ES-I3 (cell line): ENCODE results near the gene YARS2.

ENCODE experiments used
- H3K36me3 ChIP-seq: 2 replicates; pipeline ENCODE4 v1.6.1; 2013; ENCODE audit warnings: mild to moderate bottlenecking, low read length, control low read depth, moderate library complexity; ENCODE audit not compliant: insufficient read depth
- H3K4me1 ChIP-seq: 2 replicates; pipeline ENCODE4 v1.6.1; 2013; ENCODE audit warnings: mild to moderate bottlenecking, control low read depth, low read length; ENCODE audit not compliant: insufficient read depth
- H3K9ac ChIP-seq: 2 replicates; pipeline ENCODE4 v1.6.1; 2013; ENCODE audit warnings: low read depth, mild to moderate bottlenecking, low read length, moderate library complexity
- H3K9me3 ChIP-seq: 2 replicates; pipeline ENCODE4 v1.6.1; 2013; ENCODE audit warnings: mild to moderate bottlenecking, low read length, moderate library complexity; ENCODE audit not compliant: control insufficient read depth, insufficient read depth

Gene YARS2

GRCh38 chr12:32768518-32768917, 12.8 kb upstream of the YARS2 start:
- Histone ChIP-seq H3K9me3 (no peaks in the 10 kb centered on the region), H3K9ac (no peak overlapping the region), H3K4me1 (no peaks in the 10 kb centered on the region), H3K36me3 (no peaks in the 10 kb centered on the region)

GRCh38 chr12:32765906-32766305, 10.2 kb upstream of the YARS2 start:
- Histone ChIP-seq H3K4me1 (no peaks in the 10 kb centered on the region), H3K36me3 (no peaks in the 10 kb centered on the region), H3K9ac (no peak overlapping the region), H3K9me3 (no peaks in the 10 kb centered on the region)

GRCh38 chr12:32761716-32762115, 6.0 kb upstream of the YARS2 start:
- no peaks in the 10 kb centered on the region for H3K4me1 ChIP-seq
- H3K9ac ChIP-seq: no peak overlapping the region
- no peaks in the 10 kb centered on the region for H3K36me3 ChIP-seq
- no peaks in the 10 kb centered on the region for H3K9me3 ChIP-seq

DNA sequence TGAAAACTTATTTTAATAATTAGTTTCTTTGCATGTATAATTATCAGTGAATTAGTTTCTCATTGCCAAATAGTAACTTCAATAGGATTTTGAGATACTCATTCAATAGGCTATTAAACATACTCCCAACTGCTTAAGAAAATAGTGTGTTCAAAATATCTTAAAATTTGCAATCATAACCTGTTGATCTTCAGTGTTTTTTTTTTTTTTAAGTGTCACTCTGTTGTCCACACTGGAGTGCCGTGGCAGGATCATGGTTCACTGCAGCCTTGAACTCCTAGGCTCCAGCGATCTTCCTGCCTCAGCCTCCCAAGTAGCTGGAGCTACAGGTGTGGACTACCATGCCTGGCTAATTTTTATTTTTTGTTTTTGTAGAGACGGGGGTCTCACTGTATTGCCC, 1.5 kb upstream of the YARS2 start:
- Histone ChIP-seq H3K4me1 (peaks cover 8% of the 10 kb centered on the region), H3K9me3 (no peaks in the 10 kb centered on the region), H3K9ac (no peak overlapping the region), H3K36me3 (peaks cover 5% of the 10 kb centered on the region)

DNA sequence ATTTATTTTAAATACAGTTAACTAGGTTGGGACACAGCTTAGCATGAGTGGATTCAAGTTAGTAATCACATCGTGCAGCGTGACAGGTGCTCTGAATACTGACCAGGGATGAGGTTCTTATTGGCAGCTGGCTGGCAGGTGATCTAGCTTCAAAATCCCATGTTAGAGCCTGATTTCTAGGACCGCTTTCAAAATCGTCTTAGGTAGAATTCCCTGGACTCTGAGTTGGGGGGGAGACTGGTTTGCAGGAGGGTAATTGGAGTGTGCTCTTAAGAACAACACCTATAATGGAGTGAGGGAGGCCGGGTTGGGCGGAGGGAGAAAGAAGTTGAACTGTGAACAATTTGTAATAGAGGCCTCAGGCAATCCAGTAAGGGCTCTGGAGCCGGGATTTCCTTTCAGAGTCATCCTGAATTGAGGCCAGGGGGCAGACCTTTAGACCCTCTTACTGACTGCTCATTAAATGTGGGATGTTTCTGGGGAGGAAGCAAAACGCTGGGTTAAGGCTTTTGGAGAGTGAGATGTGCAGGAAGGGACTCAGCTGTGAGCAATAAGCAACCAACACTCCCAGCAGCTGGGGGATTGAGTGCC, 874 bp upstream of the YARS2 start:
- Histone ChIP-seq H3K9ac (peak overlapping the region; percentile 66; the same call in 1 of the 2 replicates), H3K4me1 (peaks cover 8% of the 10 kb centered on the region), H3K36me3 (peaks cover 11% of the 10 kb centered on the region), H3K9me3 (no peaks in the 10 kb centered on the region)

DNA sequence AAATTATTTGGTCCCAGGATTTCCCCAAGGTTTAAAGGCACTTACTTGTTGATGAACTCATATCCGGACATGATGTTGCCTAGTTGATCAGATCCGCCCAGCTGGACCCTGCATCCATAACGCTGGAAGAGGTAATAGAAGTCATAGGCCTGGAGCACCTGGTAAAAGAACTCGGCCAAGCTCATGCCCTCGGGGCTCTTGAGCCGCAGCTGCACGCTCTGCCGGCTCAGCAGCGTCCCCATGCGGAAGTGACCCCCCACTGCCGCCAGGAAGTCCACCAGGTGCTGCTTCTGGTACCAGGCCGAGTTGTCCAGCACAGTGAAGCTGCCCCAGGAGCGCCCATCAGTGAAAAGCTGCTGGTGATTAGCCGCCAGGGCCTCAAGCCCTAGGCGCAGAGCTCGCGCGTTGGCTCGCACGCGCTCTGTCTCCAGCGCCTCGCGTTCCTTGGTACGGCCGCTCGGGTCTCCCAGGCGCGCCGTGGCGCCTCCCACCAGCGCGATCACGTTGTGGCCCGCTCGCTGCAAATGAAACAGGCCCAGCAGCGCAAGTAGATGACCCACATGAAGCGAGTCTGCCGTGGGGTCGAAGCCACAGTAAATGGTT, 545 bp downstream of the YARS2 start:
- Histone ChIP-seq H3K36me3 (peaks cover 16% of the 10 kb centered on the region), H3K4me1 (peaks cover 8% of the 10 kb centered on the region), H3K9ac (peak overlapping the region; percentile 66), H3K9me3 (no peaks in the 10 kb centered on the region)

DNA sequence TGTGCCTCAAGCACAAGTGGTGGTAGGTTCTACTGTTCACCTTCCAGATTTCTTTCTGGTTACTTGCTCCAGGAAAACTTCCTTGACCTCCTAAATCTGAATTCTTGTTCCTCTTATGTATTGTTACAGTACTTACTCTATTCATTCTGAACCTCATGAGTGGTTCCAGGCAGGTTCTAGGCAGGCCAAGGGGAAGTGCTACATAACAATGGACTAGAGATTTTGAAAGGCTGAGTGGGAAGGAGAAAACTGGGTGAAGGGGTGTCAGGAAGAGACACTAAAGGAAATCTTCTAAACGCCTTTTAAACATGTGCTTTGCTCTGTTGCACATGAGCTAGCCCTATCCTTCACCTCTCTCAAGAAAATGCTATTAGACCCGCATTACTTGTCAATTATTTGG, 1.6 kb downstream of the YARS2 start:
- peaks cover 8% of the 10 kb centered on the region for H3K4me1 ChIP-seq
- H3K9me3 ChIP-seq: no peaks in the 10 kb centered on the region
- peaks cover 17% of the 10 kb centered on the region for H3K36me3 ChIP-seq
- H3K9ac ChIP-seq: peak overlapping the region; percentile 66; the same call in 1 of the 2 replicates

DNA sequence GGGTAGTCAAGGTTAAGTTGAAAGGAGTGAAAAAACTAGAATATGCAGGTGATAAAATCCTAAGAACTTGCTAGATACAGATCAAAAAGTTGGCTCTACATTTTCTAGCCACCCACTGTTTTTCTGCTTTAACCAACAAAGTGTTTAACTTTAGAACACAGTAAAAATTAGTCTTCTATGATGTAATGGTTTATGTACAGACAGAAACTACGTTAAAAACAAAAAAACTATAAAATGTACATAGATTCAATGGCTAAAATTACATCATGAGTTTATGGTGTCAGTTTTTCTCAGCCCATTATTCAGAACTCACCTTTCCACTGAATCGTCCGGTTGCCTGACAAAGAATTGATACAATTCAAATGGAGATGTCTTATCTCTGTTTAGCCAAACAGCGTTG, 2.1 kb downstream of the YARS2 start:
- Histone ChIP-seq H3K4me1 (peaks cover 8% of the 10 kb centered on the region), H3K9me3 (no peaks in the 10 kb centered on the region), H3K9ac (peak overlapping the region; percentile 66; the same call in 1 of the 2 replicates), H3K36me3 (peaks cover 19% of the 10 kb centered on the region)

DNA sequence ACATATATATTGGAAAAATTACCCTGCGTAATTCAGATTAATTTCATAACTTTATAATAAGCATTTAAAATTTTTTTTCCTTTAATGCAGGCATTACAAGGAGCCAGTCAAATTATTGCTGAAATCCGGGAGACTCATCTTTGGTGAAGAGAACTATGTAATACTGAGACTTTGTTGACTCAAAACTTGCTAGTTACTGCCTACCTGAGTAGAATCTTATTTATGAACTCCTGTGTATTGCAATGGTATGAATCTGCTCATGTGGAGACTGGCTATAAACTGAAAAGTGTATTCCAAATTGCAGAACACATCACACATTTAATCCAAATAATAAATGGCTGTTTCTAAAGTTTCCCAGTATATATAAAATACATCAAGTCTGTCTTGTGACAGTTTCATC, 12.4 kb downstream of the YARS2 start:
- Histone ChIP-seq H3K36me3 (peaks cover 11% of the 10 kb centered on the region), H3K9ac (no peak overlapping the region), H3K9me3 (no peaks in the 10 kb centered on the region), H3K4me1 (peaks cover 17% of the 10 kb centered on the region; the same call in 1 of the 2 replicates)

GRCh38 chr12:32742133-32742532, 13.6 kb downstream of the YARS2 start:
- H3K36me3 ChIP-seq: peaks cover 11% of the 10 kb centered on the region

GRCh38 chr12:32739279-32739678, 16.4 kb downstream of the YARS2 start:
- peaks cover 24% of the 10 kb centered on the region; the same call in 1 of the 2 replicates for H3K4me1 ChIP-seq
- H3K9ac ChIP-seq: no peak overlapping the region
- H3K9me3 ChIP-seq: no peaks in the 10 kb centered on the region
- peaks cover 11% of the 10 kb centered on the region; the same call in 1 of the 2 replicates for H3K36me3 ChIP-seq

More at GRCh38 chr12:32742133-32742532, 13.6 kb downstream of the YARS2 start:
- Histone ChIP-seq H3K4me1 (peaks cover 24% of the 10 kb centered on the region; the same call in 1 of the 2 replicates), H3K9me3 (no peaks in the 10 kb centered on the region), H3K9ac (no peak overlapping the region)

DNA sequence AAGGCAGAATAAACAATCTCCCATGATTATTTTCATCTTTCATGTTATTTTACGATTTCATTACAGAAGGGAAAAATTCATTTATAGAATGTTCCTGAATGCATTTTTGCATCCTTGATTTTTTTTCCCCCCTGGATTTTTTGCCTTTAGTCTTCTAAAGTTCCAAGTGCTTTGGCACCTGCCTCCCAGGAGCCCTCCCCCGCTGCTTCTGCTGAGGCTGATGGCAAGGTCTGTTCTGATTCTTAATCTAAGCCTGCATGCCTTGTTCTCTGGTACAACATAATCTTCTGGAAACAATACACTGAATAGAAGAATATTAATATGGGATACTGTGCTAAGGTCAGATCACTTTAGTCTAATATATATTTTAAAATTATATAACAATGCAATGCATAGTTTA, 18.0 kb downstream of the YARS2 start:
- H3K9ac ChIP-seq: no peak overlapping the region
- H3K36me3 ChIP-seq: peaks cover 14% of the 10 kb centered on the region
- H3K4me1 ChIP-seq: peaks cover 24% of the 10 kb centered on the region; the same call in 1 of the 2 replicates
- no peaks in the 10 kb centered on the region for H3K9me3 ChIP-seq

DNA sequence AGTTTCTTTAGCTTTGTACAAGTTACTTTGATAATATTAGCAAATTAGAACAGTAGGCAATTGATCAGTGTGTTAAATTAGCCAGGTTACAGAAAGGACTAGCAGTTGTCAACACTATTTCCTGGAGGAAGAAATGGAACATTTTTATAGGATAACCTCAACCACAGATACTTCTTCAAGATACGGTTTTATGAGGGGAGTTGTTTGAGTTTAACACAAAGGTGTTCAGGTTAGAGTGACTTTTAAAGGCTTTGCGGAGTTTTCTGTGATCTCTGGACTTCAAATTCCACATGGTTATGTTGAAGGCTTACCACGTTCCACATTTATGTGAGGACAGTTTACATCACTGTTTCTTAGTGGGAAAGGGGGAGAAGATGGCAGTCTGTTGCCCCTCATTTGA, 19.3 kb downstream of the YARS2 start:
- H3K4me1 ChIP-seq: peaks cover 24% of the 10 kb centered on the region; the same call in 1 of the 2 replicates
- peaks cover 19% of the 10 kb centered on the region for H3K36me3 ChIP-seq
- no peaks in the 10 kb centered on the region for H3K9me3 ChIP-seq
- H3K9ac ChIP-seq: no peak overlapping the region

DNA sequence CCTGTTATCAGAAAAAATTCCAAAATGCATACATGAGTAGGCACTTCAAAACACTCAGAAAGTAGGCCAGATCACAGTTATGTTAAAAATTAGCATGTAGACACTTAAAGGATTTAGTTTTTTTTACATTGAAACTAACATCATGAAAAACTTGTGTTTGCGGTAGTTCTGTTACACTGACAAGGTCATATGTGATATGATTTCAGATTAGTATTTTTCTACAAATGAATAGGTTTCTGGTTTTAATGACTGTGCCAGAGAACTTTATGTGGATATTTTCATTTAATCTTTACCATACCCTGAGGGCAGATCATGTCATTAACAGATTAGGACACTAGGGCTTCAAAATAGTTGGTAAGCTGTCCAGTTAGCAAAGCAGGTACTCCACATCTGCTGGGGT, 20.7 kb downstream of the YARS2 start:
- H3K4me1 ChIP-seq: peaks cover 22% of the 10 kb centered on the region; the same call in 1 of the 2 replicates
- no peak overlapping the region for H3K9ac ChIP-seq
- H3K36me3 ChIP-seq: peaks cover 16% of the 10 kb centered on the region
- no peaks in the 10 kb centered on the region for H3K9me3 ChIP-seq

- peaks cover 9% of the 10 kb centered on the region for H3K36me3 ChIP-seq
Measured at GRCh38 chr12:32727237-32727636, 28.5 kb downstream of the YARS2 start.

More at GRCh38 chr12:32727237-32727636, 28.5 kb downstream of the YARS2 start:
- Histone ChIP-seq H3K9ac (no peak overlapping the region), H3K9me3 (no peaks in the 10 kb centered on the region), H3K4me1 (no peaks in the 10 kb centered on the region)
